HG03571 (cell line): ENCODE results near the gene CDC42BPA.

Experiments
- ATAC-seq: cut with Tn5 transposase; IDR thresholded peaks from one replicate; pipeline ENCODE4 v1.9.1; 2021; ENCODE audit not compliant: unreplicated experiment

Gene CDC42BPA

DNA sequence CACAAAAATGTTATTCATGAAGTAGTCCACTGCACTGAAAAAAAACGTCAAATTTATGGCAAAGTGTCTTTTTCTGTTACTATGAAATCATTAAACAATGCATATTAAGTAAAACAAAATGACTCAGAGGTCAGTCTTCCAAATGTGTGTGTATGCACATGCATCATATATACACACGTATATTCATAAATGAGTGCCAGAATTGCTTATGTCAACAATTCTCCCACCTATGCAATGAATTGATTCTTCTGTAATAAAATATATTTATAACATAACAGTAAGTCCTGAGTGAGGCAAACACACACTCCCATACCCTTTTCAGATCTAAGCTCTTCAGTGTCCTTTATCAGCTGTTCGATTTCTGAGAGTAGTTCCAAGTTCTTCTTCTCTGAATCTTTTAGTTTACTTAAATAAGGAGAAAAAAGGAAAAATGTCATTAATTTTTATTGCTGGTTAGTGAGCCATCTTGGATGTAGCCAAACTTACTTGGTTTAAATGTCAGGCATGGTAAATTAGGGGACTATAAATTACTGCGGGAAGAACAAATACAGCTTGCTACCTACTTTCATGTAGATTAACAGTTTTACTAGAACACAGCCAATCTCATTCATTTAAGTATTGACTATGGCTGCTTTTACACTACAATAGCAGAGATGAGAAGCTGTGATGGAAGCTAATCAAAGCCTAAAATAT is 246.3 kb downstream of the CDC42BPA start:
- no peak for ATAC-seq

DNA sequence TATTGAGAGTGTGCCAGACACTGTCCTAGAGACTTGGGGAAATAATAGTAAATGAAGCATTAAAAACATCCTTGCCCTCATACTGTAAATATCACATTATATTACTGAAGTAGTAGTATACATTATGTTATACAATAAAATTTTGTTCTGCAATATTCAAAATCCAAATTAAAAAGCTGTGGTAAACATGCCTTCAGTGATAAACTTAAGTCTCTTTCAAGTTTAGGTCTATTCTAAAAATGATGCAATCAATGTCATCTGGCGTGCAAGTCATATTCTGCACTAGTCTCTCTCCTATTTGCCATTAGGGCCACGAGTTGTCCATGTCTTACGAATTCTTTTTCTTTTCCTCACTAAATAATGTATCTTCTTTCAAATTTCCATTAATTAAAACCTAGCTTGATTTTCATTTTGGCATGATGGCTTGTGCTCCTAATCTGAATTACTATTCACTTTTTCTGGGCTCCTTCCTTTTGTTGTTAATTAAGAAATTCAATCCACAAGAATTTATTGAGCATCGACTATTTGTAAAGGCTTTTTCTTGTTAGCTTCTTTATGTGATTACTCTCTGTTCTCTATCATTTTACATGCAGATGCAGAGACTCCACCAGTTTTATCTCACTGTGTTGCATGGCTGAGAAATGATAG is 247.5 kb downstream of the CDC42BPA start:
- ATAC-seq = no peak

DNA sequence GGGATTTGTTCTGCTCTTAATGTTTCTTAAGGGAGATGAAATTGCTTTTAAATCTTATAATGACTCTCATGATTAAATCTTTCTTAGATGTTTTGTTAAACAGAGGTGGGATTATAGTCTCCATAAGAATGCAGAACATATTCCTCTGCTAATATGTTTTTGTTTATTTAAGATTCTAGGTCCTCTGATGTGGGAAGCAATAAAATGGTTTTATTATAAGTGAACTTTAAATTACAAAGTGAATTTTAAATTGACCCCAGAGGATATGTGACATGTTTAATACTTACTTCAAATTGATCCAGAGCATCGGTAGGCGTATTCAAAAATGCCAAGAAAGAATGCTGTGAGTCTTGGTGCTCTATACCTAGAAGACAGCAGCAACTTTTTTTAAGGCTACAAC is 248.8 kb downstream of the CDC42BPA start:
- ATAC-seq = no peak

DNA sequence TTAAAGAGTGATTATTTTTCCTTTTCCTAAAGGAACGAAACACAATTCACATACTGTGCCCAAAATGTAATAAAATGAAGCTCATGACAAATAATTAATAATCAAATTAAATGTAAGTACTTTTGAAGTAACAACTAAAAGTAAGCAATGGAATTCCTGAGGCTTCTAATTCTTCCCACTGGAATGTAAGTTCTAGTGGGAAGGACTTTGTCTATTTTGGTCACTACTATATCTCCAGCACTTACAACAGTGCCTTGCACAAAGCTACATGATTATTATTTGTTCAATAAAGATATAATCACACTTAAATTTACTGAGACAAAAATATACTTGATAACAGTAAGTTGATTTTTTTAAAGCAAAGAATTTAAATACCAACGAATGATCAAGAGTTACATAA is 249.4 kb downstream of the CDC42BPA start:
- no peak for ATAC-seq

DNA sequence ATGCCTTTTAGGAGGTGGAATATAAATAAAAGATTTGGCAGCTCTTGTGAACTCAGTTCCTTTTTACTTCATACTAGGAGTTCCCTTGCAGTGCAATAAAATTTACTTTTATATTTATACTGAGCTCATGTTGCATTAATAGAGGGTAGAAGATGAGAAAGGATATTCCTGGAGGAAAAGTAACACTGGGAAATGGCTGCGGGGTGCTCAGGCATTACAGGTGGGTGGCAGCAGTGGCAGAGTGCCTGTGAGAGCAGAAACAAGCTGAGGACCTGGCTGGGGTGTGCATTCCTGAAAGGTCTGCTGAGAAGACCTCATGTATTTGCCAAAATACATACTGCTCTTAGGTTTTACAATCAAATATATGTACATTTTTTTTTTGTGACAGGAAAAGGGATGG is 251.3 kb downstream of the CDC42BPA start:
- ATAC-seq = no peak

DNA sequence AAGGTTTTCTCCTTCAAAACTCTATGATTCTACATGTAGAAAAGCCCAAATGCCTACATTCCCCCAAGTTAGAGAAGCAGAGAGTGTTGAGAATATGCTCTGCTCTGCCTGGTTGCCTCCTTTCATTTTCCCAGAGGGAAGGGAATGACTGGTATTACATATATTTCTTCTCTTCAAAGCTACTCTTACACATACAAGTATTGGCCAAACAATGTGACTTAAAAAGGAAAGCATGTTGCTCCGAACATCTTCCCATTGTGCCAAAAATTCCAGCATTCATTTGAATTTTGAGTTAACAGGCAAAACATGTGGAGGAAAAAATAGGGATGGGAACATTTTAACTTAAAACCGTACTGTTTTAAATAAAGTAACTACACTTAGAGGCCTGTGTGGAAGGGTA is 253.0 kb downstream of the CDC42BPA start:
- no peak for ATAC-seq

DNA sequence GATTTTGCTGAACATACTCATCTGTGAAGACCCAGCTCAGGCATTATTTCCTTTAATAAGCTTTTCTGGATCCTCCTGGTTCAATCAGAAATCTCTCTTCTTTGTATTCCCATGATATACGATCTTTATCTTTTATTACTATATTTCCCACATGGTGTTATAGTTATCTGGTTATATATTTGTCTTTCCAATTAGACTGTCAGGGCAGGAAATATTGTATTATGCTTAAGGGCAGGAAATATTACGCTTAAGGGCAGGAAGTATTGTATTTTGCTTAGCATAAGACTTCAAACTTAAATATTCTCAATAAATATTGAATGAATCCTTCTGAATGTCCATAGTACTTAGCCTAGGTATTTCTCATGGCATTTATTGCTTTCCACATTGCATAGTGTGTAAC is 256.0 kb downstream of the CDC42BPA start:
- no peak for ATAC-seq

DNA sequence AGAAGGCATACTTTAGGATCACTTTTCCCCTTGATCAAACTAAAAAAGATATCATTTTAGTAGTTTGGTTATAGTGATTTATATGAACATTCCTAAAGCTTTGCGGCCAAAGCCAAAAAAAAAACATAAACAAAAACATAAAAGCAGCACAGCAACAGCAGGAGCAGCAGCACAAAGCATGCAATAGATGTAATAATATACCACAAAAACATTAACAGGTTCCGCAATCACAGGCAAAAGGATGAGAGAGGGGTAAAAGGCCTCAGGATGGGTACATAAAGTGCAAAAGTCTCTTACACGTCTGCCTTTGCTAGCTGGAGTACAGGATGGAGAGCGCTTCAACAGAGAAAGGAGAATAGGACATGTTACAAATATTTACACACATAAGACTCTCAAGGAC is 259.2 kb downstream of the CDC42BPA start:
- no peak for ATAC-seq

DNA sequence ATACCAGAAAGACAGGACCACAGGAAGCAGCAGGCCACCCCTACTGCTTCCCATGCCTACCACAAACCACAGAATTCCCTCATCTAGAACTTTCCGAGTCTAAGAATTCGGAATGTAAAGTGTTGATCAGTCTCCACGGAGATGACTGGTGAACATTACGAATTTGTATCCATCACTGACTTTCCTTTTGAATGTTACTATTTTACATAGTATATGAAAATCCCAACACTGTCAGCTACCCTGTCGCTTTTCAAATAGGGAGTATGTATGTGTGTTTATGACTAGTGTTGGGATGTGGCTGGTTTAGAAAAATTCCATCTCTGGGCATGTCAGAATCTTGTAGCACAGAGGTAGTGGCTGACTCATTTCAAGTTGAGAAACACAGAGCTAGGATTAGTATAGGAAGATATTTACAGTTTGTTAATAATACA is 260.0 kb downstream of the CDC42BPA start:
- ATAC-seq = no peak

DNA sequence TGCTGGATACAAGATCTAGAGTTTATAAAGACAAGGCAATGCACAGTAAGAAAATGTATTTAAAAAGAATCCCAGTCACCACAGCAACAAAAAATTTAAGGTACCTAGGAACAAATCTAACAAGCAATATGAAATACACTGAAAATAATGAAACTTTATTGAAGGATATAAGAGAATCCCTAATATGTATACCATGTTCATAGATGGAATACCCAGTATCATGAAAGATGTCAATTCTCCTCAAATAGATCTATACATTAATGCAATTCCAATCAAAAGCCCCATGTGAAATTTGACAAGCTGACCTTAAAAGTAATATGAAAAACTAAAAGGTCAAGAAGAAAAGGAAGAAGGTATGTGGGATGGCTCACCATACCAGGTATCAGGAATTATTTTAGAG is 269.0 kb downstream of the CDC42BPA start:
- no peak for ATAC-seq

DNA sequence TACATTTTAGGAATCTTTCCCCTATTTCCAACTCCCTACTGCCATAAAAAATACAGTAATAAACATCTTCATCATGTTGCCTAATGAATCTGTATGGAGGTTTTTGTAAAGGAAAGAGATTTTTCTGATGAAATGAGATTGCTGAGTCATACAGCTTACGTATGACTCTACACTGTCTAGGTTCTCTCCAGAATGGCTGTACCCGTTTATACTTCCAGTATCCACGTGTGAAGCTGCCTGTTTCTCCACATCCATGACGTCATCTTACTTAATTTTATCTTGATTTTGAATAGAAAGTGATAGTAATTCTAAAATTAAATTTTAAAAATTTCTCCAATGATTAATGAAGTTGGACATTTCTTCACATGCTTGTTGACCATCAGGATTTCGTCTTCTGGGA is 274.5 kb downstream of the CDC42BPA start:
- ATAC-seq = no peak

DNA sequence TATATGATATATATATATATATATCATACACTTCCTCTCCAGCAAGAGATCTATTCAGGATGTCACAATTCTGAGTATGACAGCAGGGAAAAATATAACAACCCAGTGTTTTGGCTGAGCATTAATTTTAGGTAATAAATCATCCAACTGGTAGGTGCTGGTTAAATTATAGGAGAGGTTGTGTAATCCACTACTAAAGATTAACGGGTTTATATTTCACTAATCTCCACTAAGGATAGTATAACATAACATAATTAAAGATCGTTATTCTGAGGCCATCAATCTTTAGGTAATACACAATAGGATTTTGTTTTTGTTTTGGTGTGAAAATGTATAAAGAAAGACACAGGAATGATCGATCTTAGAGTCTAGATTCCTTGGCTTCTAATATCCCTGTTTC is 276.0 kb downstream of the CDC42BPA start:
- no peak for ATAC-seq

DNA sequence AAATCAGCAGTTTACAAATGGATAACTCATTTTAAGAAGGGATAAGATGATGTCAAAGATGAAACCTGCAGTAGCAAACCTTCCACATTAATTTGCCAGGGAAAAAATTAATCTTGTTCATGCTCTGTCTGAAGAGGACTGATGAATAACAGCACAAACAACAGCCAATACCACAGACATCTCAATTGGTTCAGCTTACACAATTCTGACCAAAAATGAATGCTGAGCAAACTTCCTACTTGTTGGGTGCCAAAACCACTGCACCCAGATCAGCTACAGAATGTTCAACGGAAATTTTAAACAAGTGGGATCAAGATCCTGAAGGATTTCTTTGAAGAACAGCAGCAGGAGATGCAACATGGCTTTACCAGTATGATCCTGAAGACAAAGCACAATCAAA is 279.9 kb downstream of the CDC42BPA start:
- ATAC-seq = no peak

DNA sequence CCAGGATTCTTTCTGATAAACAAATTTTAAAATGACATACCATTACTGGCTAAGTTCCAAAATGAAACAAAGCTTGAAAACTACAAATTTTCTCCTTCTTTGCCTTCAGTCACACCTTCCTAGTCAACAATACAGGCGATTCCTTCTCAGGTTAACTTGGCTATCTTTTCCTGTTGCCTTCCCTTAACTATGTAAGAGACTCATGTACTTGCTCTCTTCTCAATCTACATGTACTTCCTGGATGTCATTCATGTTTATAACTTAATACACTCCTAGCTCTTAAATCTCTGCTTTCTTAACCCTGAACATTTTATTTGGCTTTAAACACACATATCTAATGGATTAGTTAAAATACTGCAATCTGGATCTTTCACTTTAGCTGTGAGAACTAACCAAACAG is 281.2 kb downstream of the CDC42BPA start:
- no peak for ATAC-seq

DNA sequence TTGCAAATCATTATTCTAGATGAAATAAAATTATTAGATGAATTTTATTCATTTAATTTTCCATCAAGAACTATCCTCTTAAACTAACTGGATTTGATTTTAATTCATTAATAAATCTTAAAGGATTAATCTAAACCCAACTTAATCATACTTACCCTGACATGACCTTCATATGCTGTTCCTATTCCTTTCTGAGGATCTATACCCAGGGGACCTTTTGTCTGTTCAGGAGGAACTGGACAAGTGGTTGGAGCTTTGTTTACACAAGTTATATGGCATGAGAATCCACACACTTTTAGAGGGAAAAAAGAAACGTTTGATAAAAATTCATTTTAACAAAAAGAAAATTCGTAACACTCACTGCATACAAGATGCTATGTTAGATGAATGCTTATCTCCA is 283.0 kb downstream of the CDC42BPA start:
- ATAC-seq = no peak

DNA sequence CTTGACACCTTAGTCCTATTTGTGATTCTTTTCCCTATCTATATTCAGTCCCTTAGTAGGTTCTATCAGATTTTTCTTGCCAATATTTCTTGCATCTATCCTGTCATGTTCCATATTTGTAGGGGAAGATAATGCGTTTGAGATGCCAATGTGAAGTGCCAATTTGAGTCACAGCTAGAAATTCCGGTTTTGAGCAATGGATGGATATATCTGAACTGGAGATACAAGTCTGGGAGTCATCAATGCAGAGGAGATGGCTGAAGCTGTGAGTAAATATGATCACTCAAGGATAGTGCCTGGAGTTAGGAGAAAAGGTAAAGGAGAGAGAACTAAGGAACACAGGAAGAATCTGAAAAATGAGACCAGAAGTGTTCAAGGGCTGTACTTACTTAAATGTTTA is 284.4 kb downstream of the CDC42BPA start:
- no peak for ATAC-seq

DNA sequence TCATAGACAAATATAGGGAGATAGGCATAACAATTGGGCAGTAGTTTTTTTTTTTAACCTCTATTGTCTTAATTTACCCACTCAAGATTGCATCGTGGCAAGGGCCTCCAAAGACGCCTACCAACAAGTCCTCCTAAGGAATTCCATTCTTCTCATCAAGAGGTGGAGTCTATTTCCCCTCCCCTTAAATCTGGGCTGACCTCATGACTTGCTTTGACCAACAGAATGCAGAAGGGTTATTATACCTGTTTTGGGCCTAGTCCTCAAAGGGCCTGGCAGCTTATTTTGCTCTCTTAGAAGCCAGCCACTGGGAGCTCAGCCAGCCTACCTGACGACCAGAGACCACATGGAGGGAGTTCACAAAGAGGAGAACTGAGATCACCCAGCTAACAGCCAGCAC is 285.9 kb downstream of the CDC42BPA start:
- no peak for ATAC-seq

DNA sequence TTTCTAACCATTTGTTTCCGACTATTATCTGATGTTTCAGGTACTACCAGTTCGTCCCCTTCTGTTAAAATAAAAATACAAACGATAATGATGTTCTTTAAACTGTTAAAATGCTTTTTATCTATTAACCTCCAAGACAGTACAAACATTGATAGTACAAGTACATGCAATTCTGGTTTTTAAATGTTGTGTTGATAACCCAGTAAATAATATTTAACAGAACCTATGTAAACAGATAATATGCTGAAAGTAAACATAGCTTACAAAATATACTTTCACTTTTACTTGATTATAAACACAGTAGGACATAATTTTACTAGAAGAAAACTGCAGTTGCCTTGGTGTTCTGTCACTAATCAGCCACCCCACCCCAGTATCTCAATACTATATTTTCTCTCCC is 301.3 kb downstream of the CDC42BPA start:
- ATAC-seq = no peak

DNA sequence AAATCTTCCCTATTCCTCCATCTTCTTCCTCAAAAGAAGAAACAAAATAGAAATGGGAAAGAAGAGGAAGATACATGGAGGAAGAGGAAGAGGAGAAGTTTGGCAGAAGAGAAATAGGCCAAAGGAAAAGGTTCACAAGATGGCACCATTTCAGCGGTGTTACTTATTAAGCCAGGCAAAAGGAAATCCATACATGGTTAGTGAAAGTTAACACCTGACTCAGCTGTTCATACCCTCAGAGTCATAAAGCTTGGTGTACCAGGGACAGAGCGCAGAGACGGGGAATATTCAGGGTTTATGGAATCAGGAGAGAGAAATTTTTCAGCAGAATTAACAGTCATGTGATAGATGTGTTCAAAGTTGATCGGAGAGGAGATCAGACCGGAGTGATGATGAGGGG is 307.6 kb downstream of the CDC42BPA start:
- ATAC-seq = no peak

DNA sequence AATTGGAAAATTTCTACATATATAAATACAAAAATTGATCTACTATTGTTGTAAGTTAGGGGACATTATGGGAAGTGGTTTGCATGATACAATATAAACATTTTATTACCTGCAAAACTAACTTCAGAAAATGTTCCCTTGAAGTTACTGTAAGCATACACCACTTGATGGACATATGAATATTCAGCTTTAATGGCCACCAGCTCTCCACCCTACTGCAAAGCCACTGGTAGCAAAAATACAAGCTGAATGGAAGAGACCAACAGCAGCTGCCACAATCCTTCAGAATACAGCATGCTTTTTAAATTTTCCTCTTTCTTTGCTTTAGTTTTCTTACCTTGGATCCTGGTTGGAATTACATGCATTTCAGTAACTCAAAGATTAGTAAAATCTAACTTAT is 308.4 kb downstream of the CDC42BPA start:
- ATAC-seq = no peak

DNA sequence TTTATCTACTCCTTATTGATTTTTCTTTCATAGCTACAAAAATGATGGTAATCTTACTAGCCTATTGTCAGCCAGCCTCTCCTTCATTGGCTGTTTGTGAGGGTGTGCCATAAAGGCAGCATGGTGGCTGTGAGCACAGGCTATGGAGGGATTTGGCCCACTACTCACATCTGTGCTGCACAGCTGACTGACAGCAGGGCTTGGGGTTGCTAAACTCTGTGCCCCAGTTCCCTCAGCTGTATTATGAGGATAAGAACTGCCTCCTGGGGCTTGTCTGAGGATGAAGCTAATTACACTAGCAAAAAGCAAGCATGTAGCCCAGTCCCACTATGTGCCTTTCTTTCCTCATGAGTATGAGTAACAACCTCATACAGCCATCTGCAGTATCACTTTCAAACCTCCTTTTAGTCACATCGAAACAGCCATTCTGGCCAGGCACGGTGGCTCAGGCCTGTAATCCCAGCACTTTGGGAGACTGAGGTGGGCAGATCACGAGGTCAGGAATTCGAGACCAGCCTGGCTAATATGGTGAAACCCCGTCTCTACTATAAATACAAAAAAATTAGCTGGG is 312.0 kb downstream of the CDC42BPA start:
- no peak for ATAC-seq

DNA sequence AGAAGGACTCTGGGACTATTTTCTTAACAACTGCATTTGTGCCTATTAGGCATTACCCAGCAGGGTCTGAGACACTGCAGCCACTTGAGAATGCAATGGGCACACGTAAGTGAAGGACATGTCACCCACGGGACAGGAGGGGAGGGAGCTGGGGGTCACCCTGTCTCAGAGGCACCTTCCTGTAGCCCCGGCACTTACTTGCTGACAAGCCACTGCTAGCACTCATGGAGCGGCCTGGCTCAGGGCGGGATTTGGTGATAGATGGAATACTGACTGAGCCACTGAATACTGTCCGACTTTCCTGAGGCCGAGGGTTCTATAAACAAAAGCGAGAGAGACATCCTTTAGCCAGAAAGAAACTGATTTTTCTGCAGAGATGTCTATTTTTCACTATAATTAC is 313.5 kb downstream of the CDC42BPA start:
- no peak for ATAC-seq

DNA sequence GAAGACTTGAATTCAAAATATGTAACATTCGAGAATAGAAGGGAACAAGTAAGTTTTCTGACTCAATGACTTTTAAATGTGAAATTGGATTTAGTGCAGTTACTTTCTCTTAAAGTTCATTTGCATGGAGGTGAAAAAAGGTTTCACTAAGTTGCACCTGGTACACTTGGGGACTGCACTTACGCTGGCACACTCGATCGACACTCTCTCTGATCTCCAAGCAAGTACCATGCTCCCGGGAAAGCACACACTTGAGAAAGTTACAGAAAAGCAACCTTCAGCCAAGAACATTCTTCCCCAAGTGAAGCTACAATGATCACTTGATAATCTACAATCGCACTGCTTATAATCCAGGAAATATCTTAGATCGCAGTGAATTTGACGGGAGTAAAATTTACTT is 315.1 kb downstream of the CDC42BPA start:
- ATAC-seq = no peak
